Fibroblast of lung (primary cell): ENCODE results near the gene DUT.

Experiments
- CTCF ChIP-seq, 2 donors: IDR thresholded peaks in 1 of 2; conservative IDR thresholded peaks in 1 of 2; 1 replicate in 1 of 2; 2 replicates in 1 of 2; pipeline ENCODE4 v1.5.1; 2011 to 2012; ENCODE audit warnings: low read length in 2 of 2, control low read depth in 1 of 2, inconsistent platforms in 1 of 2, low read depth in 1 of 2, mild to moderate bottlenecking in 1 of 2
- EZH2 ChIP-seq: IDR thresholded peaks from 2 replicates; pipeline ENCODE4 v1.5.1; 2012; ENCODE audit warnings: low read length, control low read depth, mild to moderate bottlenecking; ENCODE audit errors: missing control alignments

GRCh38 chr15:48285329-48286214, 45.7 kb upstream of the DUT start:
- TF ChIP-seq CTCF (conservative IDR thresholded peaks at IDR 0.05 in 1 of 2, IDR thresholded peaks at IDR 0.05 in 1 of 2; ENCODE audit: low read depth in 1 of 2, low read length in 2 of 2) (peak; percentile 61 to 66), EZH2 (no peak)
